Upper lobe of left lung (tissue), 4 donors: ENCODE measurements around the gene FGF9.

Experiments
- CTCF ChIP-seq, 6 experiments: fragments of 450-650 bp in 4 of 6; fragments of 200-600 bp in 2 of 6; sonication (generic) in 2 of 6; IDR thresholded peaks; one replicate each; pipeline ENCODE4 v1.5.1; 2016 to 2019; ENCODE audit warnings: antibody characterized with exemption in 6 of 6
- POLR2A ChIP-seq, 4 donors: fragments of 450-650 bp; IDR thresholded peaks; one replicate each; pipeline ENCODE4 v1.5.1; 2016 to 2017; ENCODE audit warnings: antibody characterized with exemption in 4 of 4, mild to moderate bottlenecking in 2 of 4
- POLR2AphosphoS5 ChIP-seq, 2 donors: sonication (generic); formaldehyde crosslinking; IDR thresholded peaks; one replicate each; pipeline ENCODE4 v1.5.1; 2017; ENCODE audit warnings: antibody characterized with exemption in 2 of 2

DNA sequence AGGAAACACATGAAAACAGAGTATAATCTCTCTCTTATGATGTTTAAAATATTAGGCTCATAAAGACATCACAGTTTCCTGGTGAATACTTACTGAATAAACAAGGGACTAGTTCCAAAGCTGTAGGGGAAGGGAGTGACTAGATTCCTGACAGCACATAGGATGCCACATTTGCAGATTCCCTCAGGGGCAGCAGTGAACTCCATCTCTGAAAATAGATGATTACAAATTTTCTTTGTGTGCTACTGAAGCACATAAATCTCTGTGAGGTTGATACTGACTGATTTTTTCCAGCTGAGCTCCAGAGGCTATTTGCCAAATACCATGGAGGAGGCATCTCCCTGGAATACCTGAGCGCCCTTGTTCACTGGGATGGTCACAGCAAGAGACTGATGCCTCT, 77.3 kb downstream of the FGF9 start:
- TF ChIP-seq CTCF (IDR thresholded peaks at IDR 0.05) = no peak
- no peak for TF ChIP-seq POLR2A (IDR thresholded peaks at IDR 0.05)
- TF ChIP-seq POLR2AphosphoS5 (IDR thresholded peaks at IDR 0.05) = no peak
